LNCAP (cell line): ENCODE data around the gene P2RY6.

Source experiments
- CTCF ChIP-seq: fragments of 450-650 bp; IDR thresholded peaks from 2 replicates; pipeline ENCODE4 v1.5.1; 2017; ENCODE audit warnings: mild to moderate bottlenecking

The P2RY6 gene

GRCh38 chr11:73228268-73229134, 43.6 kb upstream of the P2RY6 start:
- TF ChIP-seq CTCF, result no peak

GRCh38 chr11:73229321-73229895, 42.7 kb upstream of the P2RY6 start:
- TF ChIP-seq CTCF, result no peak

GRCh38 chr11:73229896-73230875, 42.0 kb upstream of the P2RY6 start:
- no peak for TF ChIP-seq CTCF

- TF ChIP-seq CTCF, result no peak
These were observed 41.2 kb upstream of the P2RY6 start for GRCh38 chr11:73230931-73231330.

GRCh38 chr11:73233211-73233610, 38.9 kb upstream of the P2RY6 start:
- TF ChIP-seq CTCF, result no peak

- TF ChIP-seq CTCF, result no peak
These were observed 38.3 kb upstream of the P2RY6 start for GRCh38 chr11:73233692-73234470.
